Neural cell (in vitro differentiated cells): ENCODE data around the gene HSD3B7. TPM values are rescaled to one million over a fixed set of nuclear protein-coding genes. Genes with fewer than 3 reads are reported as not detected.
A peak's percentile ranks its signal among the peaks of the same experiment; 100 is the strongest.
"Not testable (repeated sequence)": the region's sequence is repeated elsewhere in the genome, so short reads cannot be mapped to it uniquely, and the experiment has no call there.

Experiments
- H2AFZ ChIP-seq: fragments of 200-600, 300-800 bp; sonication (generic), shearing (Covaris generic); 2 replicates; pipeline ENCODE4 v1.6.0; 2014; ENCODE audit warnings: low read depth, mild to moderate bottlenecking, antibody characterized with exemption, low read length, moderate library complexity
- H3F3A ChIP-seq: fragments of 200-600 bp; shearing (Covaris generic); 2 replicates; pipeline ENCODE4 v1.6.1; 2016; ENCODE audit warnings: mild to moderate bottlenecking, moderate library complexity, mixed read lengths, antibody characterized with exemption, low read length; ENCODE audit not compliant: insufficient read depth, poor library complexity, severe bottlenecking
- H3K27ac ChIP-seq: fragments of 200-600, 300-800 bp; sonication (generic), shearing (Covaris generic); 2 replicates; pipeline ENCODE4 v1.5.1; 2014; ENCODE audit warnings: mild to moderate bottlenecking, low read length, moderate library complexity
- H3K27me3 ChIP-seq: fragments of 300-800, 200-600 bp; sonication (generic), shearing (Covaris generic); 2 replicates; pipeline ENCODE4 v1.6.0; 2014; ENCODE audit warnings: mild to moderate bottlenecking, low read depth, low read length, moderate library complexity; ENCODE audit not compliant: insufficient read depth
- H3K36me3 ChIP-seq: fragments of 300-800, 200-600 bp; sonication (generic), shearing (Covaris generic); 2 replicates; pipeline ENCODE4 v1.5.1; 2014; ENCODE audit warnings: mild to moderate bottlenecking, antibody characterized with exemption, low read length, moderate library complexity; ENCODE audit not compliant: insufficient read depth
- H3K4me2 ChIP-seq: fragments of 300-800, 200-600 bp; sonication (generic), shearing (Covaris generic); 2 replicates; pipeline ENCODE4 v1.6.0; 2014; ENCODE audit warnings: mild to moderate bottlenecking, low read length
- H3K4me3 ChIP-seq: fragments of 300-800, 200-600 bp; sonication (generic), shearing (Covaris generic); 2 replicates; pipeline ENCODE4 v1.5.1; 2014; ENCODE audit warnings: mild to moderate bottlenecking, low read length, moderate library complexity
- H3K79me2 ChIP-seq: fragments of 200-600 bp; shearing (Covaris generic); replicated peaks from 2 replicates; pipeline ENCODE4 v1.6.0; 2014; ENCODE audit warnings: mild to moderate bottlenecking, low read length, moderate library complexity; ENCODE audit not compliant: insufficient read depth
- H3K9ac ChIP-seq: fragments of 300-800, 200-600 bp; sonication (generic), shearing (Covaris generic); 2 replicates; pipeline ENCODE4 v1.6.1; 2016; ENCODE audit warnings: mild to moderate bottlenecking, low read length, mixed read lengths
- H3K9me2 ChIP-seq: fragments of 200-600 bp; shearing (Covaris generic); 2 replicates; pipeline ENCODE4 v1.6.1; 2016; ENCODE audit warnings: mild to moderate bottlenecking, low read length, mixed read lengths; ENCODE audit not compliant: insufficient read depth
- H3K9me3 ChIP-seq: fragments of 200-600, 300-800 bp; sonication (generic), shearing (Covaris generic); 2 replicates; pipeline ENCODE4 v1.6.1; 2016; ENCODE audit warnings: mild to moderate bottlenecking, mixed run types, low read length, moderate library complexity, mixed read lengths
- H4K20me1 ChIP-seq: fragments of 200-600 bp; shearing (Covaris generic); 2 replicates; pipeline ENCODE4 v1.6.1; 2016; ENCODE audit warnings: mild to moderate bottlenecking, mixed run types; ENCODE audit not compliant: insufficient read depth
- CTCF ChIP-seq: fragments of 450-650 bp; IDR thresholded peaks from 2 replicates; pipeline ENCODE4 v1.5.1; 2014; ENCODE audit warnings: antibody characterized with exemption, mild to moderate bottlenecking, moderate library complexity; ENCODE audit not compliant: poor library complexity, severe bottlenecking
- EP300 ChIP-seq: fragments of 450-650 bp; conservative IDR thresholded peaks from 2 replicates; pipeline ENCODE4 v1.6.1; 2014; ENCODE audit warnings: antibody characterized with exemption, mild to moderate bottlenecking, moderate library complexity; ENCODE audit not compliant: poor library complexity, severe bottlenecking
- EZH2 ChIP-seq: fragments of 200-600, 300-800 bp; shearing (Covaris generic), sonication (generic); IDR thresholded peaks from 2 replicates; pipeline ENCODE4 v1.6.1; 2014; ENCODE audit warnings: antibody characterized with exemption, low read length, borderline replicate concordance, mild to moderate bottlenecking; ENCODE audit not compliant: insufficient read depth, poor library complexity, severe bottlenecking
- MXI1 ChIP-seq: fragments of 450-650 bp; conservative IDR thresholded peaks from 2 replicates; pipeline ENCODE4 v1.6.1; 2014; ENCODE audit warnings: antibody characterized with exemption, mild to moderate bottlenecking; ENCODE audit not compliant: poor library complexity, severe bottlenecking
- POLR2AphosphoS5 ChIP-seq: IDR thresholded peaks from 2 replicates; pipeline ENCODE4 v1.6.1; 2012
- RAD21 ChIP-seq: fragments of 450-650 bp; conservative IDR thresholded peaks from 2 replicates; pipeline ENCODE4 v1.6.1; 2014; ENCODE audit warnings: antibody characterized with exemption, mild to moderate bottlenecking, moderate library complexity
- SMC3 ChIP-seq: fragments of 450-650 bp; conservative IDR thresholded peaks from 2 replicates; pipeline ENCODE4 v1.6.1; 2014; ENCODE audit warnings: antibody characterized with exemption, mild to moderate bottlenecking, moderate library complexity; ENCODE audit not compliant: poor library complexity
- TAF1 ChIP-seq: IDR thresholded peaks from 2 replicates; pipeline ENCODE4 v1.6.1; 2012; ENCODE audit warnings: low read depth
- polyA minus RNA-seq: library from RNA; depleted of rRNA, polyadenylated mRNA; stranded (reverse); fragments of >200 nt; gene quantifications from 2 replicates; pipeline ENCODE4 v1.2.3, GENCODE V29; 2014
- polyA plus RNA-seq: library from polyadenylated mRNA; depleted of rRNA; stranded (reverse); fragments of >200 nt; gene quantifications from 2 replicates; pipeline ENCODE4 v1.2.3, GENCODE V29; 2014
- TF ChIP-seq, protein P1 (sequence below): IDR thresholded peaks from 2 replicates; pipeline ENCODE4 v1.6.1; 2012; ENCODE audit warnings: borderline replicate concordance

The HSD3B7 gene
- polyA plus RNA-seq (1.5 and 3.4 TPM in 2 replicates), polyA minus RNA-seq (0.46 and 0.49 TPM in 2 replicates)

DNA sequence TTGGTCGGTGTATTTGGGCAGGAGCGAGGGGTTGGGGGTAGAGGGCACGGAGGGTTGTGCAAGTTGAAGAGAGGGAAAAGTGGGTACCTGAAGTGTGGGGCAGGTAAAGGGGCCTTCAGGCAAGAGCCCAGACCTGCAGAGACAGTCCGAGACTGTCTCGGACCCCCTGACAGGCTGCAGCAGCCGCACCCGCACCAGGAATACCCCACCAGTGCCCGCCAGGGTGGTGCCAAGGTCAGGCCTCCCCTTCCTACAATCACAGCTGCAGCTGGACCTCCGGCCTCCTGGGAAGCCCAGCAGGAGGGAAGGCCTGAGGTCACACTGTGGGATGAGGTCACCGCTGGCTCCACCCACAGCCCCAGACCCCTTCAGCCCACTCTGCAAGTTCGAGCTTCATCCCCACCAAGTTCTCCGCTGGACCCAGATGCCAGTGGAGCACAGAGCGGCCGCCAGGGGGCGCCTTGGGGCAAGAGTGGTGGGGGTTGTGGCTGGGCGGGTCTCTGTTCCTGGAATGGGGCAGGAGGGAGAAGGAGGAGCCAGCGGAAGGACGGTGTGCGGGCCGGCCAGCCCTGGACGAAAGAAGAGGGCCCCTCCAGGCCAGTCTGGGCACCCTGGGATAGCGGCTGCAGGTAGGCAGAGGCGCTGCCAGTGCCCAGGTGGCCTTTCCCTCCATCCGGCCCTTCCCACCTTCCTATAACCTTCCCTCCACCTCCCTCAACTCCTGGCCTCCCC, at the start of gene HSD3B7:
HSD3B7 (plus strand) TSS at position 539 of the 732 bp plus-strand sequence. CDS start 452 bp downstream, outside the sequence.
- no peak within 1 kb of the TSS for H3K9ac ChIP-seq
- TF ChIP-seq POLR2AphosphoS5, result peak; percentile 7
- no peak for TF ChIP-seq EZH2
- TF ChIP-seq RAD21, result peak; percentile 77
- TF ChIP-seq SMC3, result peak; percentile 93
- no peak for TF ChIP-seq EP300
- TF ChIP-seq MXI1, result no peak
- TF ChIP-seq CTCF, result peak; percentile 87
- TF ChIP-seq, protein P1, sequence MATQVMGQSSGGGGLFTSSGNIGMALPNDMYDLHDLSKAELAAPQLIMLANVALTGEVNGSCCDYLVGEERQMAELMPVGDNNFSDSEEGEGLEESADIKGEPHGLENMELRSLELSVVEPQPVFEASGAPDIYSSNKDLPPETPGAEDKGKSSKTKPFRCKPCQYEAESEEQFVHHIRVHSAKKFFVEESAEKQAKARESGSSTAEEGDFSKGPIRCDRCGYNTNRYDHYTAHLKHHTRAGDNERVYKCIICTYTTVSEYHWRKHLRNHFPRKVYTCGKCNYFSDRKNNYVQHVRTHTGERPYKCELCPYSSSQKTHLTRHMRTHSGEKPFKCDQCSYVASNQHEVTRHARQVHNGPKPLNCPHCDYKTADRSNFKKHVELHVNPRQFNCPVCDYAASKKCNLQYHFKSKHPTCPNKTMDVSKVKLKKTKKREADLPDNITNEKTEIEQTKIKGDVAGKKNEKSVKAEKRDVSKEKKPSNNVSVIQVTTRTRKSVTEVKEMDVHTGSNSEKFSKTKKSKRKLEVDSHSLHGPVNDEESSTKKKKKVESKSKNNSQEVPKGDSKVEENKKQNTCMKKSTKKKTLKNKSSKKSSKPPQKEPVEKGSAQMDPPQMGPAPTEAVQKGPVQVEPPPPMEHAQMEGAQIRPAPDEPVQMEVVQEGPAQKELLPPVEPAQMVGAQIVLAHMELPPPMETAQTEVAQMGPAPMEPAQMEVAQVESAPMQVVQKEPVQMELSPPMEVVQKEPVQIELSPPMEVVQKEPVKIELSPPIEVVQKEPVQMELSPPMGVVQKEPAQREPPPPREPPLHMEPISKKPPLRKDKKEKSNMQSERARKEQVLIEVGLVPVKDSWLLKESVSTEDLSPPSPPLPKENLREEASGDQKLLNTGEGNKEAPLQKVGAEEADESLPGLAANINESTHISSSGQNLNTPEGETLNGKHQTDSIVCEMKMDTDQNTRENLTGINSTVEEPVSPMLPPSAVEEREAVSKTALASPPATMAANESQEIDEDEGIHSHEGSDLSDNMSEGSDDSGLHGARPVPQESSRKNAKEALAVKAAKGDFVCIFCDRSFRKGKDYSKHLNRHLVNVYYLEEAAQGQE, result no peak
- TF ChIP-seq TAF1, result no peak
- no peaks in the 10 kb centered on the region for H3F3A ChIP-seq
- H3K9me2 ChIP-seq, result no peaks in the 10 kb centered on the region
- H3K27ac ChIP-seq, result no peak within 1 kb of the TSS
- H3K79me2 ChIP-seq, result no peaks in the 10 kb centered on the region
- no peaks in the 10 kb centered on the region for H4K20me1 ChIP-seq
- no peak within 1 kb of the TSS for H2AFZ ChIP-seq
- no peaks in the 10 kb centered on the region for H3K36me3 ChIP-seq
- no peaks in the 10 kb centered on the region for H3K9me3 ChIP-seq
- H3K4me2 ChIP-seq, result no peak within 1 kb of the TSS
- H3K4me3 ChIP-seq, result no peak within 1 kb of the TSS
- H3K27me3 ChIP-seq, result no peaks in the 10 kb centered on the region

DNA sequence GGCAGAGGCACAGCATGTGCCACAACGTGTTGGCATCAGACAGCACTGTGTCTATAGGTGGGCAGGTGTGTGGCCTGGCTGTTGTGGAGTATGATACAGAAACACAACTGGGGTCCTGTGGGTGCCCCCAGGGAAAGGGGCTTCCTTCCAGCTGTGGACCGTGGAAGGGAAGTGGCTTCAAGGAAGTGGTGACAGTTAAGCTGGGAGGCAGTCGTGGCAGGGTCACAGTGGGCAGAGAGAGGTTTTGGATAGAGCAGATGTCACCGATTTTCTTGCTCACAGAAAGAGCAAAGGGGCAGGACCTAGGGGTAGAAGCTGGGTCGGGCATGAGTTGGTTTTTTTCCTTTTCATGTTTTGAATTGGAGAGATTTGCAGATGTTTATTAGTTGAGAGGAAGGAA, 47.3 kb upstream of the HSD3B7 start:
- Histone ChIP-seq H3K36me3 (no peaks in the 10 kb centered on the region), H3F3A (no peaks in the 10 kb centered on the region), H3K27ac (no peak overlapping the region), H3K9ac (no peak overlapping the region), H3K4me2 (no peak overlapping the region), H3K27me3 (no peaks in the 10 kb centered on the region), H3K79me2 (no peaks in the 10 kb centered on the region), H2AFZ (no peak overlapping the region), H3K9me2 (no peaks in the 10 kb centered on the region), H3K4me3 (no peak overlapping the region), H4K20me1 (no peaks in the 10 kb centered on the region), H3K9me3 (no peaks in the 10 kb centered on the region)
- no peak for TF ChIP-seq TAF1
- no peak for TF ChIP-seq CTCF
- TF ChIP-seq, protein P1, result no peak
- TF ChIP-seq SMC3, result no peak
- TF ChIP-seq MXI1, result no peak
- no peak for TF ChIP-seq EZH2
- TF ChIP-seq POLR2AphosphoS5, result no peak
- no peak for TF ChIP-seq EP300
- TF ChIP-seq RAD21, result no peak

GRCh38 chr16:30939571-30939970, 45.4 kb upstream of the HSD3B7 start:
- H3K9me2 ChIP-seq, H2AFZ ChIP-seq, H3K9me3 ChIP-seq, H3K4me3 ChIP-seq, H3K27ac ChIP-seq, H3F3A ChIP-seq, H4K20me1 ChIP-seq, H3K9ac ChIP-seq, H3K36me3 ChIP-seq, H3K79me2 ChIP-seq, H3K4me2 ChIP-seq, H3K27me3 ChIP-seq: not testable (repeated sequence)
